ENCODE results near the gene OR10H3.

GRCh38 chr19:15788594-15789270 lies 50.9 kb downstream of the OR10H3 start:
- no peak for TF ChIP-seq CTCF (IDR thresholded peaks at IDR 0.05; ENCODE audit: insufficient read depth, low read depth, low read length)
- no peak for TF ChIP-seq EZH2 (IDR thresholded peaks at IDR 0.05; ENCODE audit: insufficient read depth, low read length)

Data from astrocyte (in vitro differentiated cells and primary cell).